K562 (cell line): ENCODE measurements around the gene TOMM5. TPM values are rescaled to one million over a fixed set of nuclear protein-coding genes. Genes with fewer than 3 reads are reported as not detected.

Source experiments
- JUND ChIP-seq, 2 experiments: IDR thresholded peaks; 2 replicates in 1 of 2; 3 replicates in 1 of 2; pipeline ENCODE4 v1.6.1; 2011; ENCODE audit warnings: borderline replicate concordance in 2 of 2, low read depth in 2 of 2, low read length in 2 of 2, improper control_type of control experiment in 1 of 2, missing biosample characterization in 1 of 2, missing genetic modification characterization in 1 of 2, missing genetic modification reagents in 1 of 2
- MGA ChIP-seq: fragments of 450-650 bp; IDR thresholded peaks from 2 replicates; pipeline ENCODE4 v1.6.1; 2016; ENCODE audit warnings: mild to moderate bottlenecking, moderate library complexity
- REST ChIP-seq, 2 experiments: fragments of 450-650 bp; formaldehyde crosslinking in 1 of 2; IDR thresholded peaks; 2 replicates each; pipeline versions ENCODE4 v1.4.0 to v1.6.1; 2014 to 2020; ENCODE audit warnings: mild to moderate bottlenecking in 2 of 2, borderline replicate concordance in 1 of 2, low read depth in 1 of 2
- ZNF133 ChIP-seq: fragments of 250-450 bp; sonication (Bioruptor Pico); IDR thresholded peaks from 2 replicates; pipeline ENCODE4 v1.4.0; 2020; ENCODE audit warnings: mild to moderate bottlenecking
- ZNF57 ChIP-seq: fragments of 450-650 bp; formaldehyde crosslinking; IDR thresholded peaks from 2 replicates; pipeline ENCODE4 v1.4.0; 2020; ENCODE audit warnings: mild to moderate bottlenecking, moderate library complexity
- polyA plus RNA-seq, 8 experiments: library from polyadenylated mRNA; depleted of rRNA in 4 of 8; stranded (reverse) in 5 of 8; unstranded in 3 of 8; fragments of >200 nt; fragmentation: Nextera tagmentation in 2 of 8; fragmentation: Illumina TruSeq in 1 of 8; extraction: Ambion mirVana in 2 of 8; extraction: Trizol in 1 of 8; gene quantifications; 2 replicates each; pipeline versions ENCODE4 v1.2.1 to v1.2.3, GENCODE V29; 2011 to 2014; ENCODE audit warnings: inconsistent platforms in 1 of 8, missing spikeins in 1 of 8
- total RNA-seq, 7 experiments: library from RNA; depleted of rRNA in 6 of 7; stranded (reverse); fragments of >200 nt in 6 of 7; fragmentation: Illumina TruSeq in 2 of 7; extraction: Trizol in 2 of 7; gene quantifications; 2 replicates each; pipeline versions ENCODE4 v1.2.1 to v1.2.3, GENCODE V29; 2011 to 2021; ENCODE audit warnings: low replicate concordance in 1 of 7

Gene TOMM5
- total and polyA plus RNA-seq, 9 of the 15 experiments (the other 6 are each of a cell fraction or from before 2014, with no cell fraction given), result 262 to 1,742 (median 496) TPM

GRCh38 chr9:37639109-37639762 lies 46.8 kb upstream of the TOMM5 start (continued):
- TF ChIP-seq MGA (peak; percentile 77), ZNF57 (CRISPR knock-in tag) (no peak), ZNF133 (CRISPR knock-in tag) (no peak), REST (IDR thresholded peaks at IDR 0.05; ENCODE audit: borderline replicate concordance) (peak; percentile 38), REST (CRISPR knock-in tag; IDR thresholded peaks at IDR 0.05; ENCODE audit: low read depth) (no peak), JUND (IDR thresholded peaks at IDR 0.05; ENCODE audit: borderline replicate concordance, low read depth, low read length) (peak; percentile 71; the same call in 1 of the 2 replicates), JUND (tag; IDR thresholded peaks at IDR 0.05; ENCODE audit: borderline replicate concordance, low read depth, low read length) (peak; percentile 53; the same call in 2 of the 3 replicates)
